ENCODE data around the gene NFIA. TPM values are rescaled to one million over a fixed set of nuclear protein-coding genes. Genes with fewer than 3 reads are reported as not detected.
A peak's percentile ranks its signal among the peaks of the same experiment; 100 is the strongest.

Gene NFIA
- total RNA-seq, 1 donor from 2014 or later: 66.6 TPM

GRCh38 chr1:61400997-61401396, 318.6 kb downstream of the NFIA start:
- no peak for DNase-seq
- Histone ChIP-seq H3K9me3 (no peaks in the 10 kb centered on the region), H3K4me1 (peaks cover 17% of the 10 kb centered on the region), H3K36me3 (no peaks in the 10 kb centered on the region), H3K27me3 (no peaks in the 10 kb centered on the region), H3K4me3 (no peak overlapping the region), H3K27ac (no peak overlapping the region)
- no peak for ATAC-seq
- intact Hi-C loops (cut with DNase I): no loop called here
- no peak for TF ChIP-seq CTCF (IDR thresholded peaks at IDR 0.05)

- Histone ChIP-seq H3K9me3 (no peaks in the 10 kb centered on the region), H3K36me3 (peaks cover 23% of the 10 kb centered on the region), H3K4me3 (no peak overlapping the region), H3K27ac (peak overlapping the region; percentile 13), H3K27me3 (no peaks in the 10 kb centered on the region), H3K4me1 (peaks cover 17% of the 10 kb centered on the region)
- ATAC-seq (peak; percentile 45), DNase-seq (no peak)
- TF ChIP-seq CTCF (IDR thresholded peaks at IDR 0.05): no peak
- intact Hi-C loops (cut with DNase I): no loop called here
Measured at GRCh38 chr1:61403679-61404596, 321.6 kb downstream of the NFIA start.

GRCh38 chr1:61404597-61405376, 322.4 kb downstream of the NFIA start:
- no peak overlapping the region for H3K27ac ChIP-seq
- no peak for TF ChIP-seq CTCF (IDR thresholded peaks at IDR 0.05)
- H3K4me3 ChIP-seq: no peak overlapping the region
- DNase-seq (no peak), ATAC-seq (no peak)
- H3K27me3 ChIP-seq: no peaks in the 10 kb centered on the region
- peaks cover 17% of the 10 kb centered on the region for H3K4me1 ChIP-seq
- H3K9me3 ChIP-seq: no peaks in the 10 kb centered on the region
- intact Hi-C loops (cut with DNase I): no loop called here
- H3K36me3 ChIP-seq: peaks cover 23% of the 10 kb centered on the region

- peaks cover 26% of the 10 kb centered on the region for H3K36me3 ChIP-seq
- no peak overlapping the region for H3K27ac ChIP-seq
- DNase-seq (no peak), ATAC-seq (no peak)
- TF ChIP-seq CTCF (IDR thresholded peaks at IDR 0.05): no peak
- intact Hi-C loops (cut with DNase I): no loop called here
- H3K4me3 ChIP-seq: no peak overlapping the region
- no peaks in the 10 kb centered on the region for H3K27me3 ChIP-seq
- peaks cover 12% of the 10 kb centered on the region for H3K4me1 ChIP-seq
- no peaks in the 10 kb centered on the region for H3K9me3 ChIP-seq
Measured at GRCh38 chr1:61406467-61406866, 324.1 kb downstream of the NFIA start.

- intact Hi-C loops (cut with DNase I): no loop called here
- peaks cover 31% of the 10 kb centered on the region for H3K36me3 ChIP-seq
Measured at GRCh38 chr1:61412601-61413000, 330.2 kb downstream of the NFIA start.

More at GRCh38 chr1:61412601-61413000, 330.2 kb downstream of the NFIA start:
- Histone ChIP-seq H3K4me1 (no peaks in the 10 kb centered on the region), H3K27me3 (no peaks in the 10 kb centered on the region), H3K4me3 (no peak overlapping the region), H3K9me3 (no peaks in the 10 kb centered on the region), H3K27ac (no peak overlapping the region)
- DNase-seq (no peak), ATAC-seq (no peak)
- TF ChIP-seq CTCF (IDR thresholded peaks at IDR 0.05): no peak
